Type B pancreatic cell (in vitro differentiated cells): Measurements from ENCODE around the gene EN2. TPM values are rescaled to one million over a fixed set of nuclear protein-coding genes. Genes with fewer than 3 reads are reported as not detected.

ENCODE experiments used
- DNase-seq: peaks from one replicate; pipeline ENCODE4 v3.0.0; 2021; ENCODE audit warnings: mixed read lengths; ENCODE audit not compliant: unreplicated experiment; ENCODE audit errors: extremely low spot score
- H3K27ac Mint-ChIP-seq: 2 replicates; pipeline ENCODE4 v1.8.0; 2021; ENCODE audit warnings: mild to moderate bottlenecking, mixed read lengths
- H3K27me3 Mint-ChIP-seq: 2 replicates; pipeline ENCODE4 v1.8.0; 2021; ENCODE audit warnings: mixed read lengths
- H3K36me3 Mint-ChIP-seq: 2 replicates; pipeline ENCODE4 v1.8.0; 2021; ENCODE audit warnings: mixed read lengths
- H3K4me1 Mint-ChIP-seq: one replicate; pipeline ENCODE4 v1.8.0; 2021; ENCODE audit warnings: mixed read lengths; ENCODE audit not compliant: unreplicated experiment
- H3K4me3 Mint-ChIP-seq: 2 replicates; pipeline ENCODE4 v1.8.0; 2021; ENCODE audit warnings: mild to moderate bottlenecking, mixed read lengths
- H3K9me3 Mint-ChIP-seq: 2 replicates; pipeline ENCODE4 v1.8.0; 2021; ENCODE audit warnings: mixed read lengths
- total RNA-seq: library from RNA; stranded (reverse); gene quantifications from 2 replicates; pipeline ENCODE4 v1.2.1, GENCODE V29; 2021; ENCODE audit warnings: low replicate concordance
- TF ChIP-seq, protein P1 (sequence below): fragments of 200-600 bp; sonication (generic); conservative IDR thresholded peaks from 2 replicates; pipeline ENCODE4 v1.5.0; 2021; ENCODE audit warnings: antibody characterized with exemption, mild to moderate bottlenecking

Gene EN2
- total RNA-seq, 1 donor from 2014 or later, result 0.94 TPM

- TF ChIP-seq, protein P1, sequence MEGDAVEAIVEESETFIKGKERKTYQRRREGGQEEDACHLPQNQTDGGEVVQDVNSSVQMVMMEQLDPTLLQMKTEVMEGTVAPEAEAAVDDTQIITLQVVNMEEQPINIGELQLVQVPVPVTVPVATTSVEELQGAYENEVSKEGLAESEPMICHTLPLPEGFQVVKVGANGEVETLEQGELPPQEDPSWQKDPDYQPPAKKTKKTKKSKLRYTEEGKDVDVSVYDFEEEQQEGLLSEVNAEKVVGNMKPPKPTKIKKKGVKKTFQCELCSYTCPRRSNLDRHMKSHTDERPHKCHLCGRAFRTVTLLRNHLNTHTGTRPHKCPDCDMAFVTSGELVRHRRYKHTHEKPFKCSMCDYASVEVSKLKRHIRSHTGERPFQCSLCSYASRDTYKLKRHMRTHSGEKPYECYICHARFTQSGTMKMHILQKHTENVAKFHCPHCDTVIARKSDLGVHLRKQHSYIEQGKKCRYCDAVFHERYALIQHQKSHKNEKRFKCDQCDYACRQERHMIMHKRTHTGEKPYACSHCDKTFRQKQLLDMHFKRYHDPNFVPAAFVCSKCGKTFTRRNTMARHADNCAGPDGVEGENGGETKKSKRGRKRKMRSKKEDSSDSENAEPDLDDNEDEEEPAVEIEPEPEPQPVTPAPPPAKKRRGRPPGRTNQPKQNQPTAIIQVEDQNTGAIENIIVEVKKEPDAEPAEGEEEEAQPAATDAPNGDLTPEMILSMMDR, result no peak
- Mint-ChIP-seq H3K27ac (no peak overlapping the region), H3K9me3 (no peaks in the 10 kb centered on the region), H3K27me3 (peaks cover 63% of the 10 kb centered on the region), H3K4me1 (no peaks in the 10 kb centered on the region), H3K4me3 (no peak overlapping the region), H3K36me3 (no peaks in the 10 kb centered on the region)
- no peak for DNase-seq
Measured at GRCh38 chr7:155424301-155425010, 33.5 kb upstream of the EN2 start.

GRCh38 chr7:155425011-155425340 is 33.0 kb upstream of the EN2 start:
- Mint-ChIP-seq H3K27ac (no peak overlapping the region), H3K4me3 (no peak overlapping the region), H3K4me1 (no peaks in the 10 kb centered on the region), H3K9me3 (no peaks in the 10 kb centered on the region), H3K36me3 (no peaks in the 10 kb centered on the region), H3K27me3 (peaks cover 64% of the 10 kb centered on the region)
- TF ChIP-seq, protein P1, result no peak
- DNase-seq, result no peak

DNA sequence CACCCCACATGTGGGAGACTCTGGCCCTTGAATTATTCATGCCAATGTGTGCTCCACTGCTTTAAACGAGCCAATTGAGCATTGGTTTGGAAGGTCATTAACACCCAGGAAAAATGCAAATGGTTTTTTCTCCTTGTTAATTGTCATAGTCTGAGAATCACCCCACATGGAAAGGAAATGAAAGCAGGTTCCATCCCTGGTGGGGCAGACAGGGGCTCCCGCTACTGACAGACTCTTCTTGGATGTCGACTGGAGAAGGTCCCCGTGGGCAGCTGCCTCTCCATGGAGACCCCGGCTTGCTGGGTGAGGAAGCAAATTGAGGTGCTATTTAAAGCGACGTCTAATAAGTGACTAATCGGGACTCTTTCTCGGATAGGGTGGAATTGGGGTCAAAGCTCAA is 32.0 kb upstream of the EN2 start:
- TF ChIP-seq, protein P1, result no peak
- no peak overlapping the region for H3K27ac Mint-ChIP-seq
- peaks cover 66% of the 10 kb centered on the region for H3K27me3 Mint-ChIP-seq
- no peak overlapping the region for H3K4me3 Mint-ChIP-seq
- no peaks in the 10 kb centered on the region for H3K4me1 Mint-ChIP-seq
- DNase-seq, result no peak
- H3K9me3 Mint-ChIP-seq, result no peaks in the 10 kb centered on the region
- H3K36me3 Mint-ChIP-seq, result no peaks in the 10 kb centered on the region

- H3K27ac Mint-ChIP-seq, result no peak overlapping the region
- no peak for DNase-seq
- no peaks in the 10 kb centered on the region for H3K4me1 Mint-ChIP-seq
- TF ChIP-seq, protein P1, result no peak
- no peak overlapping the region for H3K4me3 Mint-ChIP-seq
- peaks cover 67% of the 10 kb centered on the region for H3K27me3 Mint-ChIP-seq
- no peaks in the 10 kb centered on the region for H3K9me3 Mint-ChIP-seq
- H3K36me3 Mint-ChIP-seq, result no peaks in the 10 kb centered on the region
Measured at GRCh38 chr7:155426543-155427410, 31.2 kb upstream of the EN2 start.

DNA sequence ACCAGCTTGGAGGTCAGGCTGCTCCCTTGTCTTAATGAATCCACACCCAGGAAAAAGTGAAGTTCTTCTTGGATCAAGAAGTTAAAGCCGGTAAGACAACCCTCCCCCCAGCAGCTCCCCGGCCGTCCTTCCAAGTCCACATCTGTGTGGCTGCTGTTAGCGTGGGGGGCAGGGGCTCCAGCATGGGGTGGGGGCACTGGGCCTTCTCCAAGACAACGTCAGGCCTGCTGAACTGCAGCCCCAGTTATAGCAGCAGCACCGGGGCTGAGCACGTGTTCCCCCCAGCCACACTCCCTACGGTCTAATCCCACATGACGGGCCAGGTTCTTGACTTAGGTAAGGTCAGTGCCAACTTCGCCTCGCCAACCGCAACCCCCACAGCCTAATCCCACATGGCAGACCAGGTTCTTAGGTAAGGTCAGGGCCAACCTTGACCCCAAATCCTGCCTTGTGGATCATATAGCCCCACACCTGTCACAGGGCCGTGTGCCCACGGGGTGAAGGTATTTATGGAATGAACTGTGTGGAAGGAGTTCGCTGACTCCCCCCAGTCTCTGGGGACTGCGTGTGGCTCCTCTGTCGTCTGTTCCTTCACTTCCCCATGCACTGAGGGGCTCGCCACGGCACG is 30.4 kb upstream of the EN2 start:
- TF ChIP-seq, protein P1, result no peak
- no peaks in the 10 kb centered on the region for H3K36me3 Mint-ChIP-seq
- peaks cover 72% of the 10 kb centered on the region for H3K27me3 Mint-ChIP-seq
- no peak overlapping the region for H3K4me3 Mint-ChIP-seq
- no peaks in the 10 kb centered on the region for H3K4me1 Mint-ChIP-seq
- H3K27ac Mint-ChIP-seq, result no peak overlapping the region
- no peak for DNase-seq
- H3K9me3 Mint-ChIP-seq, result no peaks in the 10 kb centered on the region
